GM12892 (cell line): ENCODE data around the gene SERINC3.

Experiments used
- POLR2A ChIP-seq: IDR thresholded peaks from 2 replicates; pipeline ENCODE4 v1.6.1; 2011; ENCODE audit warnings: low read depth, low read length, control low read depth
- TAF1 ChIP-seq: IDR thresholded peaks from 2 replicates; pipeline ENCODE4 v1.6.1; 2011; ENCODE audit warnings: low read depth, mild to moderate bottlenecking, control low read depth, low read length, borderline replicate concordance

DNA sequence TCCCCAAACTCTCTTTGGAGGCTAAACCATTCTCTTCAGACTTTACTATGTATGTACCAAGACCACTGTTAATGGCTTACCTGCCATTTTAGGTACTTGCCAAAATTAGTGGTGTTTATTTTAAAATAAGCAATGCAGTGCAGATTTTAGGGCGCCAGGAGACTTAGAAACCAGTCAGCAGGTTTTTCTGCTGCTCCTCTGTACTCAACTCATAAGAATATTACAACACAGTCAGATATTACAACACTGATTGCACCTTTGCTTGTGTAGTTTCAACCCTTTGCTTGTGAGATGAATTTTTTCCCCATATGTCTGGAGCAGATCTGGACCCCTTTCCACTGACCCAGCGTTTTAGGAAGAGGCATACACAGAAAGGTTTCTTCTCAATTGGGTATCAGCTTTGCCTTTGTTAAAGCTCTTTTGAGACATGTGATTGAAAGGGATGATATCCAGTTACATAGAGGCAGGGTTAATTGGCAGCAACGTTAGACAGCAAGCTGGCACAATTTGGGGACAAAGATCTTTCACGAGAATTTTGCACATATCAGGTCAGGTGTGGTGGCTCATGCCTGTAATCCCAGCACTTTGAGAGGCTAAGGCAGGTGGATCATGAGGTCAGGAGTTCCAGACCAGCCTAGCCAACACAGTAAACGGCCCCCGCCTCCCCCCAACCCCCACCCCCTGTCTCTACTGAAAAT, 40.0 kb downstream of the SERINC3 start:
- no peak for TF ChIP-seq POLR2A
- no peak for TF ChIP-seq TAF1
